Psoas muscle (tissue), 8 donors: ENCODE results near the gene SMIM36. TPM values are rescaled to one million over a fixed set of nuclear protein-coding genes. Genes with fewer than 3 reads are reported as not detected.
"Not testable (repeated sequence)": the region's sequence is repeated elsewhere in the genome, so short reads cannot be mapped to it uniquely, and the experiment has no call there.

Source experiments
- ATAC-seq, 4 donors: fragments of 200-7000 bp; cut with Tn5 transposase; one replicate each; pipeline ENCODE4 v1.9.1; 2020; ENCODE audit warnings: moderate library complexity in 3 of 4, mild to moderate bottlenecking in 2 of 4
- DNase-seq, 2 donors: peaks; one replicate each; pipeline ENCODE4 v3.0.0-alpha.2; 2020
- H3K27ac ChIP-seq: fragments of 200-600 bp; one replicate; pipeline ENCODE4 v1.8.0; 2022
- H3K27me3 ChIP-seq, 3 donors: fragments of 200-600 bp in 1 of 3; one replicate each; pipeline versions ENCODE4 v1.6.1 to v1.8.0; 2013 to 2022; ENCODE audit warnings: low read length in 2 of 3, mild to moderate bottlenecking in 2 of 3, moderate library complexity in 1 of 3; ENCODE audit not compliant: insufficient read depth in 3 of 3
- H3K36me3 ChIP-seq, 2 donors: fragments of 200-600 bp in 1 of 2; one replicate each; pipeline versions ENCODE4 v1.6.1 to v1.8.0; 2013 to 2022; ENCODE audit warnings: low read depth in 1 of 2, mild to moderate bottlenecking in 1 of 2, moderate library complexity in 1 of 2; ENCODE audit not compliant: insufficient read depth in 1 of 2
- H3K4me1 ChIP-seq: fragments of 200-600 bp; one replicate; pipeline ENCODE4 v1.8.0; 2022
- H3K4me3 ChIP-seq: fragments of 200-600 bp; one replicate; pipeline ENCODE4 v1.8.0; 2022; ENCODE audit warnings: mild to moderate bottlenecking
- H3K9me3 ChIP-seq: fragments of 200-600 bp; one replicate; pipeline ENCODE4 v1.8.0; 2022
- CTCF ChIP-seq: fragments of 200-600 bp; IDR thresholded peaks from one replicate; pipeline ENCODE4 v1.8.0; 2022; ENCODE audit warnings: antibody characterized with exemption
- WGBS, 3 donors: extraction: QIAGEN DNeasy Blood & Tissue Kit; methylation state at CpG; one replicate each; pipeline versions ENCODE4 v1.1.6 to v1.1.7; 2013; 5-methylcytosine and 5-hydroxymethylcytosine counted together
- intact Hi-C, 2 donors: fragments of 100-400 bp; cut with DNase I; formaldehyde crosslinking; loops; one replicate each; pipeline versions ENCODE4 v1.11.0 to v1.14.2; 2022
- polyA plus RNA-seq, 3 donors: library from polyadenylated mRNA; stranded (reverse); fragments of 200-250 nt; gene quantifications; one replicate each; pipeline ENCODE4 v1.2.3, GENCODE V29; 2013
- total RNA-seq, 4 donors: library from RNA; stranded (reverse); fragmentation: NEBNext Ultra II Directional in 2 of 4; extraction: Animal tissue kit (Norgen Biotek cat#: 25700) in 2 of 4; gene quantifications; one replicate each; pipeline versions ENCODE4 v1.2.1 to v1.2.4, GENCODE V29; 2021 to 2023
- donor health status: healthy with polysubstance abuse.
- donor health status: DM: no; HTN: no; CAD: no; lungs with moderate emphysema.
- donor health status: Bipolar disorder and iron deficiency.
- donor health status: healthy.
- donor health status: DM: yes; HTN: yes; CAD: no.
- donor health status: DM: no; HTN: no; CAD: no.
- donor health status: DM: no; HTN: no; CAD: no.
- donor health status: DM: yes; HTN: yes; CAD: no.

Gene SMIM36
- total and polyA plus RNA-seq, 7 donors: not detected

GRCh38 chr17:55527540-55528118, 16.4 kb upstream of the SMIM36 start:
- intact Hi-C loops: loop anchor here (2.0 to 5.0 kb wide), 5 partner anchors 113 to 790 kb away; no protein-coding TSS in a partner anchor
- TF ChIP-seq CTCF: peak; percentile 70
- peak; percentile 40 to 89 (median 78) for ATAC-seq
- Histone ChIP-seq H3K4me3 (no peak overlapping the region), H3K27ac (no peak overlapping the region), H3K36me3 (no peaks in the 10 kb centered on the region), H3K27me3 (no peaks in the 10 kb centered on the region), H3K4me1 (no peaks in the 10 kb centered on the region), H3K9me3 (no peaks in the 10 kb centered on the region)
- DNase-seq: no peak
- WGBS, 3 donors: 78 to 83% (median 81%) methylated on average over 5 of the region's 5 CpGs

- no peaks in the 10 kb centered on the region for H3K9me3 ChIP-seq
- no peaks in the 10 kb centered on the region for H3K4me1 ChIP-seq
- no peaks in the 10 kb centered on the region for H3K27me3 ChIP-seq
- intact Hi-C loops: loop anchor here in 1 of 2 donors (2.0 to 5.0 kb wide), 3 partner anchors 118 to 793 kb away; no protein-coding TSS in a partner anchor
- no peak overlapping the region for H3K4me3 ChIP-seq
- no peak for TF ChIP-seq CTCF
- H3K36me3 ChIP-seq: no peaks in the 10 kb centered on the region
- ATAC-seq (no peak), DNase-seq (no peak)
- WGBS, 3 donors: 62 to 73% (median 69%) methylated on average over 4 of the region's 4 CpGs
- no peak overlapping the region for H3K27ac ChIP-seq
These were observed 13.4 kb upstream of the SMIM36 start for GRCh38 chr17:55524440-55525220.

- H3K36me3 ChIP-seq, H3K27me3 ChIP-seq, H3K27ac ChIP-seq, intact Hi-C loops, DNase-seq, H3K9me3 ChIP-seq, H3K4me1 ChIP-seq, ATAC-seq, H3K4me3 ChIP-seq: not testable (repeated sequence)
- WGBS, 3 donors: 91 to 95% (median 93%) methylated on average over 4 of the region's 4 CpGs
These were observed 11.8 kb upstream of the SMIM36 start for GRCh38 chr17:55523032-55523431.

- Histone ChIP-seq H3K27ac (no peak overlapping the region), H3K9me3 (no peaks in the 10 kb centered on the region), H3K36me3 (no peaks in the 10 kb centered on the region), H3K4me1 (no peaks in the 10 kb centered on the region), H3K4me3 (no peak overlapping the region), H3K27me3 (peaks cover 0 to 5% (median 0%) of the 10 kb centered on the region in 3 donors)
- intact Hi-C loops: no loop called here
- ATAC-seq: no peak
- DNase-seq: no peak
- no peak for TF ChIP-seq CTCF
These were observed 9.9 kb upstream of the SMIM36 start for GRCh38 chr17:55521186-55521585.

- no peak overlapping the region for H3K27ac ChIP-seq
- ATAC-seq (no peak), DNase-seq (no peak)
- 82 to 88% (median 84%) methylated on average over 5 of the region's 5 CpGs for WGBS, 3 donors
- TF ChIP-seq CTCF: no peak
- H3K36me3 ChIP-seq: no peaks in the 10 kb centered on the region
- no peaks in the 10 kb centered on the region for H3K9me3 ChIP-seq
- no peaks in the 10 kb centered on the region for H3K4me1 ChIP-seq
- intact Hi-C loops: no loop called here
- no peak overlapping the region for H3K4me3 ChIP-seq
- peaks cover 0 to 5% (median 0%) of the 10 kb centered on the region in 3 donors for H3K27me3 ChIP-seq
These were observed 9.2 kb upstream of the SMIM36 start for GRCh38 chr17:55520402-55520801.
